Effector CD8-positive, alpha-beta T cell (primary cell): ENCODE results near the gene METTL23.

Source experiments
- DNase-seq: peaks from one replicate; lab custom pipeline; 2025; lab: John Stamatoyannopoulos, UW

Gene METTL23

GRCh38 chr17:76757256-76757655 is 30.6 kb downstream of the METTL23 start:
- DNase-seq, result no peak

- no peak for DNase-seq
These were observed 31.9 kb downstream of the METTL23 start for GRCh38 chr17:76758570-76758969.

GRCh38 chr17:76772842-76773525 is 46.3 kb downstream of the METTL23 start:
- DNase-seq, result peak; percentile 18

GRCh38 chr17:76775021-76775600 is 48.5 kb downstream of the METTL23 start:
- DNase-seq, result no peak

GRCh38 chr17:76781056-76781982 is 54.7 kb downstream of the METTL23 start:
- no peak for DNase-seq

GRCh38 chr17:76783146-76783545 is 56.5 kb downstream of the METTL23 start:
- DNase-seq, result no peak
